Gastrocnemius medialis (tissue), 4 donors: ENCODE measurements around the gene UTP14C. TPM values are rescaled to one million over a fixed set of nuclear protein-coding genes. Genes with fewer than 3 reads are reported as not detected.

ENCODE experiments used
- ATAC-seq, 2 donors: fragments of 150-250 bp; one replicate each; pipeline ENCODE4 v1.9.1; 2016
- DNase-seq, 2 donors: peaks; one replicate each; pipeline ENCODE4 v3.0.0-alpha.2; 2019
- H3K27ac ChIP-seq, 4 donors: fragments of 200-600 bp; sonication (generic); 1 replicate in 1 of 4; 2 replicates in 3 of 4; pipeline ENCODE4 v1.5.1; 2016 to 2018; ENCODE audit warnings: mild to moderate bottlenecking in 2 of 4, moderate library complexity in 1 of 4
- H3K27me3 ChIP-seq, 3 donors: fragments of 200-600 bp; sonication (generic) in 2 of 3; 1 replicate in 1 of 3; 2 replicates in 2 of 3; pipeline versions ENCODE4 v1.5.1 to v1.6.0; 2016 to 2019; ENCODE audit warnings: mild to moderate bottlenecking in 1 of 3, moderate library complexity in 1 of 3
- H3K36me3 ChIP-seq, 2 donors: fragments of 200-600 bp; sonication (generic) in 1 of 2; one replicate each; pipeline ENCODE4 v1.5.1; 2017 to 2018
- H3K4me1 ChIP-seq, 2 donors: fragments of 200-600 bp; sonication (generic) in 1 of 2; one replicate each; pipeline ENCODE4 v1.5.1; 2016 to 2017; ENCODE audit warnings: mild to moderate bottlenecking in 2 of 2
- H3K4me3 ChIP-seq, 4 donors: fragments of 200-600 bp; sonication (generic) in 3 of 4; 1 replicate in 1 of 4; 2 replicates in 3 of 4; pipeline ENCODE4 v1.5.1; 2016 to 2019; ENCODE audit warnings: mild to moderate bottlenecking in 2 of 4
- H3K9me3 ChIP-seq, 3 donors: fragments of 200-600 bp; sonication (generic) in 2 of 3; 1 replicate in 1 of 3; 2 replicates in 2 of 3; pipeline ENCODE4 v1.5.1; 2016 to 2019
- POLR2A ChIP-seq, 2 donors: fragments of 450-650 bp; IDR thresholded peaks; one replicate each; pipeline ENCODE4 v1.6.1; 2017; ENCODE audit warnings: antibody characterized with exemption in 2 of 2, mild to moderate bottlenecking in 2 of 2, moderate library complexity in 2 of 2
- in situ Hi-C, 4 donors: fragments of 200-750 bp; cut with MboI; loops; one replicate each; pipeline versions ENCODE4 v1.15.0 to v1.8.0; 2017; ENCODE audit warnings: low sequenced_read_pairs in 4 of 4
- intact Hi-C: fragments of 100-400 bp; cut with DNase I; formaldehyde crosslinking; loops from one replicate; pipeline ENCODE4 v1.15.1; 2023; ENCODE audit warnings: low total_unique reads
- total RNA-seq, 4 donors: library from RNA; depleted of rRNA; stranded (reverse); fragments of >200 nt; gene quantifications; one replicate each; pipeline versions ENCODE4 v1.1.0 to v1.2.3, GENCODE V29; 2016
- TF ChIP-seq, protein P1 (sequence below), 5 experiments: fragments of 450-650 bp in 3 of 5; fragments of 200-600 bp in 2 of 5; sonication (generic) in 2 of 5; IDR thresholded peaks in 4 of 5; conservative IDR thresholded peaks in 1 of 5; 1 replicate in 4 of 5; 2 replicates in 1 of 5; pipeline ENCODE4 v1.5.1; 2016 to 2019; ENCODE audit warnings: antibody characterized with exemption in 5 of 5, mild to moderate bottlenecking in 3 of 5, moderate library complexity in 3 of 5

The UTP14C gene
- total RNA-seq, 4 donors from 2014 or later: 8.1 to 11.4 (median 9.5) TPM

DNA sequence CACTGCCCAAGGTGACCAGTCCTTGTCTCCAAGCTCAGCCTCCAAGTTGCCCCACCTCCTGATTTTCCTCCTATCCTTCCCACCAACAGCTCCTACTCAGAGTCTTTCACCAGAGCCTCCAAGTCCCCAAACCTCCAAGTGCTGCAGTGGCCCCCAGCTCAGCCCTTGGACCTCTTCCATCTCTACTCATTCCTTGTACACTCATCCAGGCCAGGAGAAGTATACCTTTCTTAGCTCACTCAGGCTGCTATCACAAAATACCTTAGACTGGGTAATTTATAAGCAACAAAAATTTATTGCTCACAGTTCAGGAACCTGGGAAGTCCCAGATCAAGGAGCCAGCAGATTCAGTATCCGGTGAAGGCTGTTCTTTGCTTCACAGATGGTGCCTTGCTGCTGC is 24.6 kb upstream of the UTP14C start:
- Histone ChIP-seq H3K36me3 (no peaks in the 10 kb centered on the region), H3K4me3 (peak overlapping the region in 2 of 4 donors; percentile 21), H3K4me1 (peaks cover 33 to 45% of the 10 kb centered on the region in 2 donors), H3K9me3 (no peaks in the 10 kb centered on the region), H3K27ac (peak overlapping the region in 1 of 4 donors; percentile 48), H3K27me3 (no peaks in the 10 kb centered on the region)
- intact Hi-C loops (loop anchor here (2.0 kb wide), 1 partner anchor 129 kb away; the partner anchor contains the start of gene NEK5), in situ Hi-C loops (loop anchor here (10.0 to 25.0 kb wide), 5 partner anchors 125 to 462 kb away; partner anchors contain the start of genes CKAP2 (in 2 of the 4), VPS36 (in 2 of the 4), DHRS12 (in 1 of the 4) and NEK5 (in 1 of the 4))
- ATAC-seq: no peak
- TF ChIP-seq, protein P1, sequence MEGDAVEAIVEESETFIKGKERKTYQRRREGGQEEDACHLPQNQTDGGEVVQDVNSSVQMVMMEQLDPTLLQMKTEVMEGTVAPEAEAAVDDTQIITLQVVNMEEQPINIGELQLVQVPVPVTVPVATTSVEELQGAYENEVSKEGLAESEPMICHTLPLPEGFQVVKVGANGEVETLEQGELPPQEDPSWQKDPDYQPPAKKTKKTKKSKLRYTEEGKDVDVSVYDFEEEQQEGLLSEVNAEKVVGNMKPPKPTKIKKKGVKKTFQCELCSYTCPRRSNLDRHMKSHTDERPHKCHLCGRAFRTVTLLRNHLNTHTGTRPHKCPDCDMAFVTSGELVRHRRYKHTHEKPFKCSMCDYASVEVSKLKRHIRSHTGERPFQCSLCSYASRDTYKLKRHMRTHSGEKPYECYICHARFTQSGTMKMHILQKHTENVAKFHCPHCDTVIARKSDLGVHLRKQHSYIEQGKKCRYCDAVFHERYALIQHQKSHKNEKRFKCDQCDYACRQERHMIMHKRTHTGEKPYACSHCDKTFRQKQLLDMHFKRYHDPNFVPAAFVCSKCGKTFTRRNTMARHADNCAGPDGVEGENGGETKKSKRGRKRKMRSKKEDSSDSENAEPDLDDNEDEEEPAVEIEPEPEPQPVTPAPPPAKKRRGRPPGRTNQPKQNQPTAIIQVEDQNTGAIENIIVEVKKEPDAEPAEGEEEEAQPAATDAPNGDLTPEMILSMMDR (IDR thresholded peaks at IDR 0.05 in 4 of 5, conservative IDR thresholded peaks at IDR 0.05 in 1 of 5): no peak
- no peak for TF ChIP-seq POLR2A (IDR thresholded peaks at IDR 0.05)
- no peak for DNase-seq

DNA sequence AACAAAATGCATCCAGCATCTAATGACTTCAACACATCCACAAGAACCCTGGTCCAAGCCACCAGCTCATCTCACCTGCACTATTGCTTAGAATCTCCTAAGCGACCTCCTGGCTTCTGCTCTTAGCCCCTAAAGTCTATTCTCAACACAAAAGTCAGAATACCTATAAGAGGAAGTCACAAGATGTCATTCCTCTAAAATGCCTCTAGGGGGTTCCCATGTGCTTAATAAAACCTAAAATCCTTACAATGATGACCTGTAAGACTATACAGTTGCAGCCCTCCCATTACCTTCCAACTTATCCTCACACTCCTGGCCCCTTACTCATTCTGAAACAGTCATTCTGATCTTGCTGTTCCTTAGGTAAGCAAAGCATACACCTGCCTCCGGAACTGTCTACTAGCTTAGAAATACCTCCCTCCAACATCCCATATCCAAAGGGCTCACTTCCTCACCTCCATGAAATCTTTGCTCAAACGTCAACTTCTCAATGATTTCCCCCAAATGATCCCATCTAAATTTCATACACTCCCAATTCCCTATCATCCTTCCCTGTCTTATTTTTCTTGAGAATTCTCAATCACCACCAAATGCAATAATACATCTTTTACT is 23.3 kb upstream of the UTP14C start:
- Histone ChIP-seq H3K36me3 (no peaks in the 10 kb centered on the region), H3K9me3 (no peaks in the 10 kb centered on the region), H3K27ac (no peak overlapping the region), H3K4me3 (no peak overlapping the region), H3K27me3 (no peaks in the 10 kb centered on the region), H3K4me1 (peaks cover 20 to 32% of the 10 kb centered on the region in 2 donors)
- in situ Hi-C loops: loop anchor here (10.0 to 25.0 kb wide), 5 partner anchors 124 to 461 kb away; partner anchors contain the start of genes CKAP2 (in 2 of the 4), VPS36 (in 2 of the 4), DHRS12 (in 1 of the 4) and NEK5 (in 1 of the 4)
- intact Hi-C loops: loop anchor here (2.0 kb wide), 1 partner anchor 128 kb away; the partner anchor contains the start of gene NEK5
- DNase-seq: no peak
- peak; percentile 46 to 54 for ATAC-seq
- TF ChIP-seq POLR2A (IDR thresholded peaks at IDR 0.05): no peak
- TF ChIP-seq, protein P1 (IDR thresholded peaks at IDR 0.05 in 4 of 5, conservative IDR thresholded peaks at IDR 0.05 in 1 of 5): peak; percentile 42 to 71 (median 53)

DNA sequence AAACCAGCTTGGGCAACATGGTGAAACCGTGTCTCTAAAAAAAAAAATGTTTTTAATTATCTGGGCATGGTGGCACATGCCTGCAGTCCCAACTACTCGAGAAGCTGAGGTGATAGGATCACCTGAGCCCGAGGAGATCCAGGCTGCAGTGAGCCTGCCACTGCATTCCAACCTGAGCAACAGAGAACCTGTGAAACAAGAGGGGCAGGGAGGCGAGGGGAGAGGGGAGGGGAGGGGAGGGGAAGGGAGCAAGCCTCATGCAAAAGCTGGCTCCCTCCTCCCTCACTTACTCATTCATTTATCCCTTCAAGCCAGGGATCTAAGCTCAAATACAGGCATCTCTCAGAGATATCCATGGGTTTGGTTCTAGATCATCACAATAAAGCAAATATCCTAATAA is 22.1 kb upstream of the UTP14C start:
- DNase-seq (no peak), ATAC-seq (no peak)
- Histone ChIP-seq H3K9me3 (no peaks in the 10 kb centered on the region), H3K27ac (no peak overlapping the region), H3K4me3 (no peak overlapping the region), H3K4me1 (peaks cover 19 to 27% of the 10 kb centered on the region in 2 donors), H3K27me3 (no peaks in the 10 kb centered on the region), H3K36me3 (no peaks in the 10 kb centered on the region)
- TF ChIP-seq, protein P1 (IDR thresholded peaks at IDR 0.05 in 4 of 5, conservative IDR thresholded peaks at IDR 0.05 in 1 of 5): no peak
- no peak for TF ChIP-seq POLR2A (IDR thresholded peaks at IDR 0.05)
- intact Hi-C loops: no loop called here
- in situ Hi-C loops: loop anchor here (10.0 to 25.0 kb wide), 5 partner anchors 122 to 460 kb away; partner anchors contain the start of genes CKAP2 (in 2 of the 4), VPS36 (in 2 of the 4), DHRS12 (in 1 of the 4) and NEK5 (in 1 of the 4)

DNA sequence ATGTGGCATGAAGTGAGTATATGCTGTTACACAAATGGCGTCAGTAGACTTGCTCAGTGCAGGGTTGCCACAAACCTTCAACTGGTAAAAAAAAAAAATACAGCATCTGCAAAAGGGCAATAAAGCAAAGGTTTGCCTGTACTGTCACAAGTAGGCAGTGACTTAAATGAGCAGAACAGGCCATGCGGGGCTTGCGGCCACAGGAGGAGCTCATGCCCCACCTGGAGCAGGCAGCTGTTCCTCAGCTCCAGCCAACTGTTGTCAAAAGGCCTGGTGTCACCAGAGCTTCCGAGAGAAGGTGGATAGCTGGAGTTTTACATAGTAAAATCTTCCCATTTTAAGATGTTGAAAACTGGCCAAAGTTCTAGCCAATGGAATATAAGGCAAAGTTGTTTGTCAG is 20.9 kb upstream of the UTP14C start:
- Histone ChIP-seq H3K4me3 (no peak overlapping the region), H3K4me1 (peaks cover 12 to 25% of the 10 kb centered on the region in 2 donors), H3K36me3 (no peaks in the 10 kb centered on the region), H3K27ac (peak overlapping the region in 1 of 4 donors; percentile 5), H3K9me3 (no peaks in the 10 kb centered on the region), H3K27me3 (no peaks in the 10 kb centered on the region)
- ATAC-seq (no peak), DNase-seq (peak; percentile 27 to 46)
- in situ Hi-C loops: loop anchor here (10.0 to 25.0 kb wide), 5 partner anchors 121 to 459 kb away; partner anchors contain the start of genes CKAP2 (in 2 of the 4), VPS36 (in 2 of the 4), DHRS12 (in 1 of the 4) and NEK5 (in 1 of the 4)
- no peak for TF ChIP-seq POLR2A (IDR thresholded peaks at IDR 0.05)
- TF ChIP-seq, protein P1 (IDR thresholded peaks at IDR 0.05 in 4 of 5, conservative IDR thresholded peaks at IDR 0.05 in 1 of 5): no peak
- intact Hi-C loops: no loop called here
